Measurements from ENCODE around the gene HIGD1A. TPM values are rescaled to one million over a fixed set of nuclear protein-coding genes. Genes with fewer than 3 reads are reported as not detected.

Gene HIGD1A
- total and polyA plus RNA-seq, 9 of the 15 experiments (the other 6 are each of a cell fraction or from before 2014, with no cell fraction given): 165 to 1,185 (median 333) TPM

DNA sequence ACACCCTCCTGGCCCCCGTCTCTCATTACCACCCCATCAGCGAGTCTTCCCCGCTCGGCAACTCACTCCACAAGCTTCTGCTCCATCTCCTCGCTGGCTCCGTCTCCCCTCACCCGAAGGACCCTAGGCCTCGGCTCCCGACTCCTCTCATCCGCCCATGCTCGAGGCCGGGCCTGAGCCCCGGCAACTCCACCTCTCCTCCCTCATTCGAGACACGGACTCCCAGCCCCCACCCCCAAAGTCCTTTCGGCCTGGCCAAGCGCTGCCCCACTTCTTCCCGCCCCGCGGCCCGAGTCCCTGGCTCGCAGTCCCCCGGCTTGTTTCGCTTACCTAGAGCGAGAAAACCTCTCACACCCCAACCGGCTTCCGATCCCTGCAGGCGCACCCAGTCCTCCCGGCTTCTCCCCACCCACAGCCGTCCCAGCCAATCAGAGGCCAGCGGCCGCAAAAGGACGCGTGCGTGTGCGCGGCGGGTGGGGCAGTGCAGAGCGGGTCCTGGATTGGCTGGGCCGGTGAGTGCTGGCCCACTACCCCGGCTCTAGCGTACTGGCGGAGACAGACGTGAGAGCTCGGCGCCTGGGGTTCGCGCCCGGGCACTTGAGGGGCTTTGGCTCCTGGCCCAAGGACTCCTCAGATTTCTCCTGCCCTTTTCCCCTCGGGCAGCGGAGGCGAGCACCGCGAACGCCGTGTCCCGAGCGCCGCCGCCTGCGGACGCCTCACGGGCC is at the start of gene HIGD1A (continued):
- peak; percentile 78 for TF ChIP-seq HMGN3 (IDR thresholded peaks at IDR 0.05; ENCODE audit: borderline replicate concordance, extremely low read depth, insufficient read length, low read depth, low read length)
- peak; percentile 77 for TF ChIP-seq KDM5B (IDR thresholded peaks at IDR 0.05; ENCODE audit: insufficient replicate concordance, low read depth, low read length)
- TF ChIP-seq RBM39 (optimal IDR thresholded peaks at IDR 0.05; ENCODE audit: low read depth, low read length): no peak
- no peak for TF ChIP-seq PYGO2 (tag; IDR thresholded peaks at IDR 0.05)
- no peak for TF ChIP-seq TFE3 (CRISPR knock-in tag; IDR thresholded peaks at IDR 0.05)
- peak; percentile 73 to 88; a peak in 2 of 4 replicates for TF ChIP-seq FOXK2 (conservative IDR thresholded peaks at IDR 0.05 in 1 of 2, IDR thresholded peaks at IDR 0.05 in 1 of 2; ENCODE audit: low read depth in 2 of 2)
- peak; percentile 70 for TF ChIP-seq FIP1L1 (IDR thresholded peaks at IDR 0.05; ENCODE audit: low read depth, low read length, poor library complexity, severe bottlenecking)
- no peak for TF ChIP-seq ZEB2 (IDR thresholded peaks at IDR 0.05)
- peak; percentile 18; the same call in 1 of the 2 replicates for TF ChIP-seq JUND (IDR thresholded peaks at IDR 0.05; ENCODE audit: borderline replicate concordance, low read depth, low read length)
- no peak; the same call in 2 of the 3 replicates for TF ChIP-seq JUND (tag; IDR thresholded peaks at IDR 0.05; ENCODE audit: borderline replicate concordance, low read depth, low read length)
- peak; percentile 62; the same call in 1 of the 2 replicates for TF ChIP-seq EP400 (IDR thresholded peaks at IDR 0.05)
- peak; percentile 75; the same call in 1 of the 2 replicates for TF ChIP-seq LARP7 (IDR thresholded peaks at IDR 0.05)
- TF ChIP-seq HNRNPL (IDR thresholded peaks at IDR 0.05; ENCODE audit: low read depth, low read length): no peak
- no peak for TF ChIP-seq SPI1 (IDR thresholded peaks at IDR 0.05; ENCODE audit: borderline replicate concordance, low read depth, low read length)
- no peak for TF ChIP-seq MYBL2 (IDR thresholded peaks at IDR 0.05; ENCODE audit: low read depth)
- no peak for TF ChIP-seq MYBL2 (CRISPR knock-in tag; IDR thresholded peaks at IDR 0.05; ENCODE audit: borderline replicate concordance)
- TF ChIP-seq, protein P1, sequence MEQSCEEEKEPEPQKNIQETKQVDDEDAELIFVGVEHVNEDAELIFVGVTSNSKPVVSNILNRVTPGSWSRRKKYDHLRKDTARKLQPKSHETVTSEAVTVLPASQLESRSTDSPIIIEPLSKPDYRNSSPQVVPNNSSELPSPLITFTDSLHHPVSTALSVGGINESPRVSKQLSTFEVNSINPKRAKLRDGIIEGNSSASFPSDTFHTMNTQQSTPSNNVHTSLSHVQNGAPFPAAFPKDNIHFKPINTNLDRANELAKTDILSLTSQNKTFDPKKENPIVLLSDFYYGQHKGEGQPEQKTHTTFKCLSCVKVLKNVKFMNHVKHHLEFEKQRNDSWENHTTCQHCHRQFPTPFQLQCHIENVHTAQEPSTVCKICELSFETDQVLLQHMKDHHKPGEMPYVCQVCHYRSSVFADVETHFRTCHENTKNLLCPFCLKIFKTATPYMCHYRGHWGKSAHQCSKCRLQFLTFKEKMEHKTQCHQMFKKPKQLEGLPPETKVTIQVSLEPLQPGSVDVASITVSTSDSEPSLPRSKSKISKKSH (CRISPR knock-in tag; IDR thresholded peaks at IDR 0.05): no peak
- no peak for TF ChIP-seq HDAC6 (IDR thresholded peaks at IDR 0.05; ENCODE audit: low read depth, low read length)
- TF ChIP-seq HSF4 (CRISPR knock-in tag; IDR thresholded peaks at IDR 0.05; ENCODE audit: borderline replicate concordance): no peak
